Measurements from ENCODE around the gene ING3. TPM values are rescaled to one million over a fixed set of nuclear protein-coding genes. Genes with fewer than 3 reads are reported as not detected.

Gene ING3
- total and polyA plus RNA-seq, 12 donors: 6.0 to 18.1 (median 13.5) TPM

- Histone ChIP-seq H3K27me3 (no peaks in the 10 kb centered on the region), H3K9me3 (no peaks in the 10 kb centered on the region), H3K36me3 (no peaks in the 10 kb centered on the region), H3K4me3 (no peak overlapping the region), H3K27ac (peak overlapping the region in 3 of 10 donors; percentile 66 to 80 (median 77)), H3K4me1 (peaks cover 7 to 75% (median 44%) of the 10 kb centered on the region in 9 donors)
- intact Hi-C loops (cut with DNase I): no loop called here
- no peak for ATAC-seq
- 96 to 98% methylated on average over 3 of the region's 3 CpGs for WGBS, 2 donors
- no peak for DNase-seq
- TF ChIP-seq CTCF (IDR thresholded peaks at IDR 0.05): no peak
Observed at GRCh38 chr7:121026577-121027111, 76.1 kb downstream of the ING3 start.

Other genes with a start within 250 kb of the ING3 start
- gene TSPAN12, start 92.6 kb upstream of the ING3 start, total RNA-seq: 10 to 100 TPM; 35.2 to 78.6 (median 64.5) TPM
- 10 to 100 TPM; 17.9 to 22.5 TPM for gene TSPAN12, start 92.6 kb upstream of the ING3 start, polyA plus RNA-seq
- 10 to 100 TPM; 16.3 to 56.5 (median 40.9) TPM for gene CPED1, start 37.9 kb downstream of the ING3 start, total RNA-seq
- 1 to 10 TPM; 3.9 to 4.0 TPM for gene CPED1, start 37.9 kb downstream of the ING3 start, polyA plus RNA-seq